NCI-H1092 treated with DMSO at 0.1 percent for 48 hours (cell line): ENCODE data around the gene PTRH2.
"Not testable (repeated sequence)": the region's sequence is repeated elsewhere in the genome, so short reads cannot be mapped to it uniquely, and the experiment has no call there.

Experiments
- DNase-seq: peaks from one replicate; lab custom pipeline; 2025; lab: John Stamatoyannopoulos, UW

Gene PTRH2

GRCh38 chr17:59707149-59707970 is at the start of gene PTRH2, which contains the start of gene VMP1:
PTRH2 (minus strand) TSS chr17:59707430; CDS start chr17:59697978, 9,452 bp downstream.
VMP1 (plus strand) TSS chr17:59707654; CDS start chr17:59731447, 23,793 bp downstream.
- peak; percentile 99 for DNase-seq

DNA sequence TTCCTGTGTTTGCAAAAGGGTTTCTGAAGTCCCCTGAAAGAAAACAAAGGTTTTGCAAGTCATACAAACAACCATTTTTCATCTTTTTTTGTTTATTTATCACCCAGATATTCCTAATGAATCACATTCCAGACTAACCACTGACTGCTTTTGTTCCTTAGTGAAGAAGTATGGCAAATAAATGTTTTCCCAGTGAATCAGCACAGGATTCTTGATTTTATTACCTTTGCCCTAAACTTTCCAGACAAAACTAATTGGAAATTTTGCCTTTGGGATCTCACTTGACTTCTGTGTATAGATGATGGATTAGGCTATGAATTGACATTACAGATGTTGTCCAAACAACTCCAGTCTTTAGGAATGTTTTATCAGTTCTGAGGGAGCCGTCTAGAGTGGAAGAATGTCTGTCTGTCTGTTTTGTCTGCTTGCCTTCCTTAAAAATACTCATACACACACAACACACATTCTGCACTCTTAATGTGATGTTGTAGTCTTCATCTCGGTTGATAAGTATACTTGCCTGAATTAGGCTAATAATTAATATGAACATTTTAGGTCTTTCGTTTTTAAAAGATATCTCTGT is 49.1 kb upstream of the PTRH2 start:
- DNase-seq: no peak

DNA sequence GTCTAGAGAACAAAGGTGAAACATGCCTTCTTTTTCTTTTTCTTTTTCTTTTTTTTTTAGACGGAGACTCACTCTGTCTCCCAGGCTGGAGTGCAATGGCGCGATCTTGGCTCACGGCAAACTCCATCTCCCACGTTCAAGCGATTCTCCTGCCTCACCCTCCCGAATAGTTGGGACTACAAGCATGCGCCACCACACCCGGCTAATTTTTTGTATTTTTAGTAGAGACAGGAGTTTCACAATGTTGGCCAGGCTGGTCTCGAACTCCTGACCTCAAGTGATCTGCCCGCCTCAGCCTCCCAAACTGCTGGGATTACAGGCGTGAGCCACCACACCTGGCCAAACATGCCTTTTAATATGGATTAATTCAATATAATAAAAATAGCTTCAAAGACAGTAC is 47.8 kb upstream of the PTRH2 start:
- not testable (repeated sequence) for DNase-seq

DNA sequence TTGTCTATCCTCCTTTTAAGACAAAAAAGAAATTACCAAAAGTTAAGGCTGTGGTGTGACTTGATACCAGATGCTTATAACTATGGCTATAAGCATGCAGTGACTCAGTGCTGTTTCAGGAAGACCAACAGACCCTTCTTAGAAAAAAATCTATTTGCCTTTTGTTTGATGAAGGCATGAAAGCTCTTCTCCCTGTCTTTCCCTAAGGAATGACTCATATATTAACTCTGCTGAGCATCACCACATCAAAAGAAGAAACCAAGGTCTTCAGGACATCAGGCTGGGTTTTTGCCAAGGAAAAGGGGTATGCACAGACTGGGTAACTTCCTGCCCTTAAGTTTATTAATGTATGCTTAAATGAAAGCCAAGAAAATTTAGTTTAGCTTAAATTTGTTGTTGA is 47.3 kb upstream of the PTRH2 start:
- no peak for DNase-seq

- peak; percentile 82 for DNase-seq
These were observed 46.6 kb upstream of the PTRH2 start for GRCh38 chr17:59753522-59754467.

DNA sequence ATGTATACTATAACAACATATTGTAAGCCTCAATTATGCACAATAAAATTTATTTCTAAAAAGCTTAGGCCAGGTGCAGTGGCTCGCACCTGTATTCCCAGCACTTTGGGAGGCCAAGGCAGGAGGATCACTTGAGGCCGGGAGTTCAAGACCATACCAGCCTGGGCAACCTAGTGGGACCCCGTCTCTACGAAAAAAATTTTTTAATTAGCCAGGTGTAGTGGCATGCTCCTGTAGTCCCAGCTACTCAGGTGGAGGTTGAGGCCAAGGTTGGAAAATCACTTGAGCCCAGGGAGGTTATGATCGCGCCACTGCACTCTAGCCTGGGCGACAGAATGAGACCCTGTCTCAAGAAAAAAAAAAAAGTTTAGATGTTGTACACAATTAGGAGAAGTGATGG is 45.7 kb upstream of the PTRH2 start:
- DNase-seq: no peak

DNA sequence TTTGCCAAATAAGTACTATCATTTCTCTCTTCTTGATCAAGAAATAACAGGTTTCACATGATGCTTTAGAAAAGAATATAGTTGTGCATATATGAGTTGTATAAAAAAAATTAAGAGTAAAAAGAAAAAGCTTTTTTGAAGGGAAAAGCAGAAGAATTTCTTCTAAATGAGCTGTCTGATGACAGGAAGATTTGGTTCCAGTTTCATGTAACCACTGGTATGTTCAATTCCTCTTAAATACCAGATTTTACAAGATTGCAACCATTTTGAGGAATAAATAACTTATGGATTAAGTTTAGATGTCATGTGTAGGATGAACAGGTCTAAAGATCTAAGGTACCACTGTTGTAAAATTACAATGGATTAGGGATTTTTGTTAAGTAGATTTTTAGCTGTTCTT is 45.2 kb upstream of the PTRH2 start:
- no peak for DNase-seq

DNA sequence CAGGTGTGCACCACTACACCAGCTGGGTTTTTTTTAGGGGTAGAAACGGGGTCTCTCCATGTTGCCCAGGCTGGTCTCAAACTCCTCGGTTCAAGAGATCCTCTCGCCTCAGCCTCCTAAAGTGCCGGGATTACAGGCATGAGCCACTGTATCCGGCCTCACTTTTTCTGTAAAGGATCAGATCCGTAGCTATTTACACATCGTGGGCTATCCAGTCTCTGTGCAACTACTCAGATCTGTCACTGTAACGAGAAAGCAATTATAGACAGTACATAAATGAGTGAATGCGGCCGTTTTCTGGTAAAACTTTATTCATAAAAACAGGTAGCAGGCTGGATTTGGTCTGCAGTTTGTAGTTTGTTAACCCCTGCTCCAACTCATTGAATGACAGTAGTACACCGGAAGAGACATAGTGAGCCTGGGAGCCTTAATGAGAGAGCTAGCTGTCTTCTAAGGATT is 44.8 kb upstream of the PTRH2 start:
- no peak for DNase-seq

- no peak for DNase-seq
These were observed 41.4 kb upstream of the PTRH2 start for GRCh38 chr17:59748591-59748990.

DNA sequence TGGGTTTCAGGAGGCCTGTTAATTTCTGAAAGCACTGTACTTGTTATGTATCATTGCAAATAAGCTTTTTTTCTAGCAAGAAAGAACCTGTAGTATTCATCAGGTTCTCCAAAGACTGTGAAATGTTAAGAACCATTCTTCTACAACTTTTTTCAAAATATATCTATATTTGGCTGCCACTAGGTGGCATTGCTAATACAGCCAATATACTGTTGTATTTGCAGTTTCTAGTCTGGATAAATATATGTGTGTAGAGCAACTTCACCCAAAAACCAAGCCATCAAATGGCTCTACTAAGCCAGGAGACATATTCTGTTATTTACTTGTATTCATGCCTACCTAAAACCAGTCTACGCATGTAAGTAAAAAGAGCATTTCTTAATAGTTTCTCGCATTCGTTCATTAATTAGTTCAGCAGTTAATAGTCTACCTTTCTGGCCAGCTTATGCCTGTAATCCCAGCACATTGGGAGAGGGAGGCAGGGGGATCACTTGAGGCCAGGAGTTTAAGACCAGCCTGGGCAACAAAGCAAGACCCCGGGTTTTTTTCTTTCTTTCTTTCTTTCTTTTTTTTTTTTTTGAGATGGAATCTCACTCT is 39.7 kb upstream of the PTRH2 start:
- peak; percentile 10 for DNase-seq

GRCh38 chr17:59745040-59745439 is 37.8 kb upstream of the PTRH2 start:
- DNase-seq: no peak

DNA sequence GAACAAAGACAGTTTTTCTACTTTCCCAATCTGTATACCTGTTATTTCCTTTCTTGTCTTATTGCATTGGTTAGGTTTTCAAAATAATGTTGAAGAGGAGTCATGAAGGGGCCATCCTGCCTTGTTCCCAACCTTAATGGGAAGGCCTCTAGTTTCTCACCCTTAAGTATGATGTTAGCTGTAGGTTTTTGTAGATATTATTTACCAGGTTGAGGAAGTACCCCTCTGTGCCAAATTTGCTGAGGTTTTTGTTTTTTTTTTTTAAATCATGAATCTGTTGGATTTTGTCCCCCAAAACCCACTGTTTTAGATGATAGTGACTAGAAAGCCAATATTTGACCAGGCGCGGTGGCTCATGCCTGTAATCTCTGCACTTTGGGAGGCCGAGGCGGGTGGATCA is 36.6 kb upstream of the PTRH2 start:
- DNase-seq: no peak

- DNase-seq: no peak
These were observed 30.1 kb upstream of the PTRH2 start for GRCh38 chr17:59737324-59737723.

GRCh38 chr17:59734226-59734625 is 27.0 kb upstream of the PTRH2 start:
- no peak for DNase-seq

GRCh38 chr17:59733697-59734096 is 26.5 kb upstream of the PTRH2 start:
- DNase-seq: no peak

DNA sequence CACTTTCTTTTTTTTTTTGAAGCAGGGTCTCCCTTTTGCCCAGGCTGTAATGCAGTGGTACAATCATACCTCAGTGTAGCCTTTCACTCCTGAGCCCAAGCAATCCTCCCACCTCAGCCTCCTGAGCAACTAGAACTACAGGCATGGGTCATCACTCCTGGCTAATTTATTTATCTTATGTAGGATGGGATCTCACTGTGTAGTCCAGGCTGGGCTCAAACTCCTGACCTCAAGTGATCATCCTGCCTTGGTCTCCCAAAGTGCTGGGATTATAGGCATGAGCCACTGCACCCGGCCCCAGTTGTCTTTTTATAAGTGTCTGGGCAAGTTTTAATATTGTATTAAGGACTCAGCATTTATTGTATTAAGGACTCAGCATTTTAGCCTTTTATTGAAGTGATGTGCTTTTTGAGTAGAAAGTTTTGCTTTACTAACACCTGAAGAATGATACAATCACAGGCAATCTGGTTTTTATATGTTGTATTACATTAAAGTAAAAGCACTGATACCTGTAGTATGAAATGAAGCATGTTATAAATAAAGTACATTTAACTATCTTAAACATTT is 23.1 kb upstream of the PTRH2 start:
- DNase-seq: no peak

- DNase-seq: no peak
These were observed 20.7 kb upstream of the PTRH2 start for GRCh38 chr17:59727817-59728533.

- DNase-seq: no peak
These were observed 18.5 kb upstream of the PTRH2 start for GRCh38 chr17:59725691-59726090.

DNA sequence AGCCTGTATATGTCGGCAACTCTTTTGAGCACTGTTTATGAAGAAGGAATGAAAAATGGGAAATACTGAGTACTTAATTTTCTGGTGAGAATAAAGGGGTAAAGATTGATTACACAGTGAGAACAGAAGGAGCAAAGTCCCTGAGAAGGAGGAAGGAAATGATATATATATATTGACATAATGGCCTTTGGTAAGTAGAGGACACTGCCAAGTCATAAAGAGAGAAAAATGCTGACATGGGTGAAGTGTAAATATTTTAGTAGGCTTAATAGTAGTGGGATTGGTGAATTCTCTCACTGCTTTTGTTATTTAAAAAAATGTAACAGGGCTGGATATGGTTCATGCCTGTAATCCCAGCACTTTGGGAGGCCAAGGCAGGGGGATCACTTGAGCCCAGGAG is 16.4 kb upstream of the PTRH2 start:
- DNase-seq: no peak

DNA sequence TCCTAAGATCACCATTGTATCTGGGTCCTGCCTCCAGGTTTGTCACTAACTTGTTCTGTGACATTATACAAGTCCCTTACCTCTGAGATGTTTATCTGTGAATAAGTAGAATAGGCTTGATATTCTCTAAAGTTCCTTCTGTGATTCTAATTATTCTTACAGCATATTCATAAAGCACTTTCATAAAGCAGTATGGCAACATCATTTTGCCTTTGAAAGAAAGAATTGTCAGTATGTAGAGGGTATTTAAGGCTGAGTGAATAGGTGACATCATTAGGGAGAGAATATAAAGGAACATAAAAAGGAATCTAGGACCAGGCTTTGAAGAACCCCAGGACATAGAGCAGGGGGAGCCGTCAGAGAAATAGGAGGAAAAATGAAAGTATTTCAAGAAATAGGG is 15.8 kb upstream of the PTRH2 start:
- no peak for DNase-seq

DNA sequence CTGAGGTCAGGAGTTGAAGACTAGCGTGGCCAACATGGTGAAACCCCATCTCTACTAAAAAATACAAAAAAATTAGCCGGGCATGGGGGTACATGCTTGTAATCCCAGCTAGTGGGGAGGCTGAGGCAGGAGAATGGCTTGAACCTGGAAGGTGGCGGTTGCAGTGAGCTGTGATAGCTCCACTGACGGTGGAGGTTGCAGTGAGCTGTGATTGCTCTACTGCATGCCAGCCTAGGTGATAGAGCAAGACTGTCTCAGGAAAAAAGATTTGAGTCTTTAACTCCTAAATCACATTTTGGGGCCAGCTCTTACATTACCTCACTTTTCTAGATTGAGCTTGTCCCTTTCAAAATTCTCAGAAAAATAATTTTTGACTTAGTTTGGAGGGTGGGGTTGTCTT is 15.4 kb upstream of the PTRH2 start:
- no peak for DNase-seq
